Lower lobe of right lung (tissue), 2 donors: ENCODE data around the gene HRH3. TPM values are rescaled to one million over a fixed set of nuclear protein-coding genes. Genes with fewer than 3 reads are reported as not detected.

ENCODE experiments used
- ATAC-seq, 2 donors: fragments of 200-7000 bp; cut with Tn5 transposase; one replicate each; pipeline ENCODE4 v1.9.1; 2020 to 2022; ENCODE audit warnings: mild to moderate bottlenecking in 2 of 2, moderate library complexity in 2 of 2
- DNase-seq: peaks from one replicate; pipeline ENCODE4 v3.0.0-alpha.2; 2020
- H3K27ac ChIP-seq: fragments of 200-600 bp; one replicate; pipeline ENCODE4 v1.8.0; 2022
- H3K27me3 ChIP-seq: fragments of 200-600 bp; one replicate; pipeline ENCODE4 v1.8.0; 2022; ENCODE audit warnings: low read depth
- H3K36me3 ChIP-seq: fragments of 200-600 bp; one replicate; pipeline ENCODE4 v1.8.0; 2022; ENCODE audit warnings: mild to moderate bottlenecking
- H3K4me1 ChIP-seq: fragments of 200-600 bp; one replicate; pipeline ENCODE4 v1.8.0; 2022
- H3K4me3 ChIP-seq: fragments of 200-600 bp; one replicate; pipeline ENCODE4 v1.8.0; 2022; ENCODE audit warnings: mild to moderate bottlenecking
- H3K9me3 ChIP-seq: fragments of 200-600 bp; one replicate; pipeline ENCODE4 v1.8.0; 2022
- CTCF ChIP-seq: fragments of 200-600 bp; IDR thresholded peaks from one replicate; pipeline ENCODE4 v1.8.0; 2022; ENCODE audit warnings: antibody characterized with exemption, mild to moderate bottlenecking
- intact Hi-C: fragments of 100-400 bp; cut with DNase I; formaldehyde crosslinking; loops from one replicate; pipeline ENCODE4 v1.11.0; 2022
- total RNA-seq: library from RNA; stranded (reverse); fragmentation: NEBNext Ultra II Directional; extraction: Animal tissue kit (Norgen Biotek cat#: 25700); gene quantifications from one replicate; pipeline ENCODE4 v1.2.1, GENCODE V29; 2021
- donor health status: DM: no; HTN: yes; CAD: no; lungs with severe emphysema.

HRH3 gene
- total RNA-seq, 1 donor from 2014 or later, result not detected

- TF ChIP-seq CTCF, result no peak
- ATAC-seq (no peak), DNase-seq (peak; percentile 16)
- Histone ChIP-seq H3K9me3 (no peaks in the 10 kb centered on the region), H3K27me3 (peaks cover 47% of the 10 kb centered on the region), H3K27ac (no peak overlapping the region), H3K36me3 (peaks cover 5% of the 10 kb centered on the region), H3K4me3 (no peak overlapping the region), H3K4me1 (no peaks in the 10 kb centered on the region)
- intact Hi-C loops, result no loop called here
These were observed 10.1 kb downstream of the HRH3 start for GRCh38 chr20:62209850-62210495.

GRCh38 chr20:62208795-62209755 lies 11.0 kb downstream of the HRH3 start:
- peaks cover 39% of the 10 kb centered on the region for H3K27me3 ChIP-seq
- intact Hi-C loops, result no loop called here
- DNase-seq, result peak; percentile 25
- no peak overlapping the region for H3K4me3 ChIP-seq
- ATAC-seq, result no peak
- no peaks in the 10 kb centered on the region for H3K4me1 ChIP-seq
- H3K27ac ChIP-seq, result no peak overlapping the region
- H3K9me3 ChIP-seq, result no peaks in the 10 kb centered on the region
- TF ChIP-seq CTCF, result no peak
- peaks cover 5% of the 10 kb centered on the region for H3K36me3 ChIP-seq

GRCh38 chr20:62208061-62208794 lies 11.8 kb downstream of the HRH3 start:
- Histone ChIP-seq H3K4me3 (no peak overlapping the region), H3K4me1 (no peaks in the 10 kb centered on the region), H3K36me3 (peaks cover 12% of the 10 kb centered on the region), H3K27ac (no peak overlapping the region), H3K9me3 (no peaks in the 10 kb centered on the region), H3K27me3 (peaks cover 35% of the 10 kb centered on the region)
- no peak for ATAC-seq
- intact Hi-C loops, result no loop called here
- DNase-seq, result peak; percentile 20
- TF ChIP-seq CTCF, result no peak

- Histone ChIP-seq H3K4me1 (no peaks in the 10 kb centered on the region), H3K36me3 (peaks cover 31% of the 10 kb centered on the region), H3K27ac (no peak overlapping the region), H3K4me3 (no peak overlapping the region), H3K9me3 (no peaks in the 10 kb centered on the region), H3K27me3 (peaks cover 23% of the 10 kb centered on the region)
- intact Hi-C loops, result no loop called here
- peak; percentile 14 for DNase-seq
- no peak for TF ChIP-seq CTCF
- ATAC-seq, result no peak
These were observed 13.7 kb downstream of the HRH3 start for GRCh38 chr20:62206388-62206775.

- H3K27ac ChIP-seq, result no peak overlapping the region
These were observed 14.3 kb downstream of the HRH3 start for GRCh38 chr20:62205618-62206387.

More at GRCh38 chr20:62205618-62206387, 14.3 kb downstream of the HRH3 start:
- TF ChIP-seq CTCF, result no peak
- intact Hi-C loops, result no loop called here
- Histone ChIP-seq H3K9me3 (no peaks in the 10 kb centered on the region), H3K27me3 (peaks cover 17% of the 10 kb centered on the region), H3K4me1 (no peaks in the 10 kb centered on the region), H3K36me3 (peaks cover 36% of the 10 kb centered on the region), H3K4me3 (no peak overlapping the region)
- ATAC-seq, result peak in 1 of 2 donors; percentile 7
- peak; percentile 40 for DNase-seq
